ENCODE results near the gene DUOXA1.

Gene DUOXA1

DNA sequence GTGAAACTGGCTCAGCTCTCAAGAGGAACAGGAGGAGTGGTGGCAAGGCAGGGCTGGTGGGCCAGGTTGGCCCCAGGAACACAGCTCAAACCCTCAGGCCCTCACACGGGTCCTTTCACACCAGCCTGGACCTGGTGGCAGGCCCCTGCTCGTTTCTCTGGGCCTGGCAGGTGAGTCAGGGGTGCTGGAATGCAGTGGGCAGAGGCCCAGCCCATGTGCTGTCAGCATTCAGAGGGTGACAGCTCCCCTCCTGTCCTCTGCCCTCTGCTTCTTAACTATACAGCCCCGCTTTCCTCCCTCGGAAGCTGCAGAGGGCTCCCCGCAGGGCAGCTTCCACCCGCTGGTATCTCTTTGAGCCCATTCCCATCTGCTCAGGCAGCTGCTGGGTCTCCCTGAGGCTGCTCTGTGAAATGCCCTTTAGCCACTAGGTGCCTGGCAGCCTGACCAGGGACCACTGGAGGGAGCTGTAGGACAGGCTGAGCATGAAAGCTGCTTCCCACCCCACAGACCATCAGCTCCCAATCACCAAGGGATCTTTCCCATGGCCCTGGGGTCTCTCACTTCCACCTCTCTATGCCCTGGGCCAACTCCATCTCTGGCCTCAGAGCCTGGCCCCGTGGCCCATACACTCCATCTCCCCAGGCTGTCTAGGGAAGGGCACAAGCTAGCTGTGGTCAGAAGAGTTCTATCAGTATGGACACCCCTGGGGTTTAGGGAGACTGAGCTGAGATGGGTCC lies 33.3 kb upstream of the DUOXA1 start:
- TF ChIP-seq POLR2A (IDR thresholded peaks at IDR 0.05; ENCODE audit: low read depth, low read length), result no peak
- FAIRE-seq, result peak; percentile 15
- DNase-seq (ENCODE audit: insufficient read length, low spot score), result peak; percentile 98

- DNase-seq (ENCODE audit: insufficient read length, low spot score), result no peak
- TF ChIP-seq POLR2A (IDR thresholded peaks at IDR 0.05; ENCODE audit: low read depth, low read length), result no peak
- FAIRE-seq, result no peak
Observed at GRCh38 chr15:45161666-45162065, 32.0 kb upstream of the DUOXA1 start.

GRCh38 chr15:45157974-45158373 lies 28.3 kb upstream of the DUOXA1 start:
- DNase-seq (ENCODE audit: insufficient read length, low spot score) (peak; percentile 77), FAIRE-seq (peak; percentile 76)
- TF ChIP-seq POLR2A (IDR thresholded peaks at IDR 0.05; ENCODE audit: low read depth, low read length), result no peak

DNA sequence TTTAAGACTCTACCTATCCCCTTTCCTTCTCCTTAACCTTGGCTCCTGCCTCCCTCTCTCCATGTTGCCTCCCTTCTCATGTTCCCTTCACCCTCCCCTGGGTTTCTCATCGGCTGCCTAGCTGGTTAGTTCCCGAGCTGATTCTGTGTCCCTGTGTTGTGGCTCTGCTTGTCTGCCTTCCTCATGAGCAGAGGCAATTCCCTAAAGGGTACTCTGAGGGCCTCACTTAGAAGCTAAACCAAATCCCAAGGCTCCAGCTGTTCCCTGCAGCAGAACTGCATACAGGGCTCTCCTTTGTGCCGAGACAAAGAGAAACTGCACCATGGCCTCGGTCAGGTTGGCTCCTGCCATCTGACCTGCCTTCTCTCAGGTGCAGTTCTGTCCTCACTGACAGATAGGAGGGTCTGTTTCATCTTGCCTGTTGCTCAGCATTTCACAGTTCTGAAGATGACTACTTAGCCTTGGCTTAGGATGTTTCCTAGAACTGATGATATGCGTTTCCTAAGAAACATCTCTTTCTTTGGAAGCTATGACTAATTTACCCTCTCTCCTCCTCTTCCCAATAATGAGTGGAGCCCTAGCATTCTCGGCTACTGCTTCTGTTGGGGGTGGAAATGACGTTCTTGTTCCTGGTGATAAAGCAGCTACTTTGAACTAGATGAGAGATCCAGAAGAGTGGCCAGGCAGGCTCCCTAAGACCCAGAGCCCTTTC lies 27.2 kb upstream of the DUOXA1 start:
- FAIRE-seq (no peak), DNase-seq (ENCODE audit: insufficient read length, low spot score) (no peak)
- no peak for TF ChIP-seq POLR2A (IDR thresholded peaks at IDR 0.05; ENCODE audit: low read depth, low read length)

DNA sequence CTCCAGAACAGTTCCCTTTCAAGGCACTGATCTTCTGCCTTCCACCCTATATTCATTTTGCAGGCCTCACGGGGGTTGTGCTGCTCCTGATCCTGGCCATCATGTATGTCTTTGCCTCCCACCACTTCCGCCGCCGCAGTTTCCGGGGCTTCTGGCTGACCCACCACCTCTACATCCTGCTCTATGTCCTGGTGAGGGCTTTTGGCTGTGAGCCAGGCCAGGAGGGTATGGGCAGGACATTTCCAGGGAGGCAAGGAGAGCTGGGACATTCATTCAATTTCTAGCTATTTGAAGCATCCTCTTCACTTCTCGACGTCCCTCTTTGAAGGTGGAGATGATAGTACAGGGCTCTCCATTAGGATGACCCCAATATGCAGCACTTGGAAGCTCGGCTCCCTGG lies 26.1 kb upstream of the DUOXA1 start:
- DNase-seq (ENCODE audit: insufficient read length, low spot score) (no peak), FAIRE-seq (no peak)
- TF ChIP-seq POLR2A (IDR thresholded peaks at IDR 0.05; ENCODE audit: low read depth, low read length), result no peak

GRCh38 chr15:45151998-45152828 lies 22.5 kb upstream of the DUOXA1 start:
- no peak for TF ChIP-seq POLR2A (IDR thresholded peaks at IDR 0.05; ENCODE audit: low read depth, low read length)
- no peak for FAIRE-seq

GRCh38 chr15:45150997-45151396 lies 21.3 kb upstream of the DUOXA1 start:
- TF ChIP-seq POLR2A (IDR thresholded peaks at IDR 0.05; ENCODE audit: low read depth, low read length), result no peak
- DNase-seq (ENCODE audit: insufficient read length, low spot score), result no peak
- FAIRE-seq, result no peak

More at GRCh38 chr15:45151998-45152828, 22.5 kb upstream of the DUOXA1 start:
- DNase-seq (ENCODE audit: insufficient read length, low spot score), result no peak

DNA sequence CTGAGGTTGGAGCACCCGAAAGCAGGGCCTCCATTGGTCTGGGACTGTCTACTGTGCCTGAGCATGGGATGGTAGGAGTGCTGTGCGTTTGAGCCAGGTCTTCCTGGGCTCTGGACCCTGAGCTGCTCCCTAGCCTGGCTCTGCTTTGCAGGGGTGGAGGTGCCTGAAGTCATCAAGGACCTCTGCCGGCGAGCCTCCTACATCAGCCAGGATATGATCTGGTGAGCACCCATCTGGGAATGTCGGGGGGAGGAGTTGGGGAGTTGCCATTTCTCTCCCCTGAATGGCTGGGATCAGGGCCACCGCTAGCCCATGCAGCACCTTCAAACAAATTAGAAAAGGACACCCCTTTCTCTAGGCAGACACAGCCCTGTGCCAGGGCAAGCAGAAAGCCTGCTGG lies 20.8 kb upstream of the DUOXA1 start:
- no peak for TF ChIP-seq POLR2A (IDR thresholded peaks at IDR 0.05; ENCODE audit: low read depth, low read length)
- DNase-seq (ENCODE audit: insufficient read length, low spot score) (no peak), FAIRE-seq (no peak)

DNA sequence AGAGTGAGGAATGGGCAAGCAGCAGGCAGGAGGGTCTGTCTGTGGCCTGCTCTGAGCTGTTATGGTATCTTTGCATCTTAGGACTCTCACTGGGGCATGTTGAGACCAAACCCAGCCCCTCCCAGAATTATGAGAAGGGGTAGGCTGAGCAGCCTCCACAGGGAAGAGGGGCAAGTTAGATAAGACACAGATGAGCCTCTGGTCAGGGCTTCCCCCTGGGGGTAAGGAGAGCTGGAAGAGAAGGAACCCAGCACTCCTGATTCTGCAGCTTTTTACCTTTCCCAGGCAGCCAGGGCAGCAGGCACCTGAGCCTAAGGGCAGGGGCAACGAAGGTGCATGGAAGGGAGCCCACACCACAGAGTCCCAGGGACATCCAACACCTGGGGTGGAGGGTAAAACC lies 19.4 kb upstream of the DUOXA1 start:
- TF ChIP-seq POLR2A (IDR thresholded peaks at IDR 0.05; ENCODE audit: low read depth, low read length), result no peak
- FAIRE-seq, result no peak
- DNase-seq (ENCODE audit: insufficient read length, low spot score), result no peak

DNA sequence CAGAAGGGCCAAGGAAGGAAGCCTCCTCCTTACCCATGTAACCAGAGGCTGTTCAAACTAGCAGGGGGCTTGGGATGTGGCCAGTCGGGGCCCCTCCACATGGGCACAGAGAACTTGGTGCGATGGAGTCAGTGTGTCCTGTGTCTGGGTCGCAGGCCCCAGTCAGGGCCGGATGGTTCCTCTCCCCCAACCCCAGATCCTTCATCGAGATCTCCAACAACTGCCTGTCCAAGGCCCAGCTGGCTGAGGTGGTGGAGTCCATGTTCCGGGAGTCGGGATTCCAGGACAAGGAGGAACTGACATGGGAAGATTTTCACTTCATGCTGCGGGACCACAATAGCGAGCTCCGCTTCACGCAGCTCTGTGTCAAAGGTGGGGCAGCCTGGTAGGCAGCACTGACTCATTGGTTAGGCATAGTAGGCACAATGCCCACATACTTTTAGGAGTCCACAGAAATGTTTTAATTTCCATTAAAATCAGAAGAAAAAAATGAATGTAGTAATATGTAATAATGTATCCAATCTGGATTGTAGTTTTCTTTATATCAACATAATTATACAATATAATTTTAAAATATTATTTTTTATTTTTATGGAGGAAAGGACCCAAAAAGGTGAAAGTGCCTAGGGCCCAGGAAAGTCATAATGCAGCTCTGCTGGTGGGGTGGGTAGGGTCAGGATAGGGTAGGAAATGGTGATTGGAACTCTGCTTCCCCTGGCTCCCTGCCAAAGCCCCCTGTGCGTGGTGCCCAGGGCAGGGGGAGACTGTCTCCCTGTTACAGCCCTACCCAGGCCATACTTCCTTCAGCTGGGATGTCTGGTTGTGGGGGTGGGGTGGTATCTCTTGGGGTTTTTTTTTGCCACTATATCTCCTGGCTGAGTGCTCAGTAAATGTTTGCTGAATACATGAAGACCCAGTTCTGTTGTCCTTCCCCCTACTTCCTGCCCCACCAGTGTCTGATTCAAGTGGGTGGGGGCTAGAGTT lies 18.7 kb upstream of the DUOXA1 start:
- FAIRE-seq, result no peak

DNA sequence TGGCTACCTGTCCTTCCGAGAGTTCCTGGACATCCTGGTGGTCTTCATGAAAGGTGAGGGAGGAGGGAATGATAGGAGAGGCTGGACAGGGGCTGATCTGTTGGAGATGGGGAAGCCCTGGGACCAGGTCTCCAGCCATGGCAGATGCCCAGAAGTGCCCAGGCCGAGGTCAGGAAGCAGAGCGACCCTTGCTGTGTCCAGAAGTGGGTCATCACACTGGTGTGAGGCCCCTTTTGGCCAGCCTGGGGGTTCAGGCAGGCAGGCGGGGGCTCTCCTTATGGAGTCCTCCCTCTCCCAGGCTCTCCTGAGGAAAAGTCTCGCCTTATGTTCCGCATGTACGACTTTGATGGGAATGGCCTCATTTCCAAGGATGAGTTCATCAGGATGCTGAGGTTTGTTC lies 17.9 kb upstream of the DUOXA1 start:
- no peak for FAIRE-seq
- TF ChIP-seq POLR2A (IDR thresholded peaks at IDR 0.05; ENCODE audit: low read depth, low read length), result no peak
- DNase-seq (ENCODE audit: insufficient read length, low spot score), result no peak

More for the DNA sequence above, 18.7 kb upstream of the DUOXA1 start:
- no peak for DNase-seq (ENCODE audit: insufficient read length, low spot score)
- no peak for TF ChIP-seq POLR2A (IDR thresholded peaks at IDR 0.05; ENCODE audit: low read depth, low read length)

DNA sequence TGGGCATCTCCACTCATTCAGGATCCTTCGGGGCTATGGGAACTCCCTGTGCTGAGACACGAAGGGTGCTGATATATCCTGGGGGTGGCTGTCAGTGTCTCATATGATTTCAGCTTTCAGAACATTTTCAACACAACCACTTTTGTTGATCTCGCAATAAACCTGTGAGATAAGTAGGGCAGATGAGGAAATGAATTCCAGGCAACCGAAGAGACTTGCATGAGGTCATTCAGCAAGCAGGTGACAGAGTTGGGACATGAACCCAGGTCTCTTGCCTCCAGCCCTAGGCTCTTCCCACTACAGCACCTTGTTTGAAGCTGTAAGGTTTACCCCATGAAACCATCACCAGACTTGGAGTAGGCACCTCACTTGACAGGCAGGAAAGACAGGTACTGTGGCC lies 16.7 kb upstream of the DUOXA1 start:
- no peak for TF ChIP-seq POLR2A (IDR thresholded peaks at IDR 0.05; ENCODE audit: low read depth, low read length)
- FAIRE-seq (no peak), DNase-seq (ENCODE audit: insufficient read length, low spot score) (no peak)

DNA sequence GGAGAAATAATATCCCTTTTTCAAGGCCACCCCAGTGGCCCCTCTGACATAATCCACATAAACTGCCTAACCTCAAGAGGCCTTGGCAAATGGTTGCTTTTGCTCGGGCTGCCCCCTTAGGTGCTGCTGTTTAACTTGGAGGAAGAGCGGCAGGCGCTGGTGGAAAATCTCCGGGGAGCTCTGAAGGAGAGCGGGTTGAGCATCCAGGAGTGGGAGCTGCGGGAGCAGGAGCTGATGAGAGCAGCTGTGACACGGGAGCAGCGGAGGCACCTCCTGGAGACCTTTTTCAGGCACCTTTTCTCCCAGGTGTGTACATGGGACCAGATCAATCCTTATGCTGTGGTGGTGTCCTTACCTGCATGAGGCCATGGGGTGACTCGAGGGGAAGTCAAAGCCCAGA lies 15.1 kb upstream of the DUOXA1 start:
- no peak for TF ChIP-seq POLR2A (IDR thresholded peaks at IDR 0.05; ENCODE audit: low read depth, low read length)
- no peak for DNase-seq (ENCODE audit: insufficient read length, low spot score)

More for the DNA sequence above, 15.1 kb upstream of the DUOXA1 start:
- no peak for FAIRE-seq

All from H54 (cell line).